ENCODE results near the gene CRIP2.

The CRIP2 gene

GRCh38 chr14:105464501-105464900 lies 10.1 kb upstream of the CRIP2 start:
- H3K27ac Mint-ChIP-seq, result no peak overlapping the region
- H3K9me3 Mint-ChIP-seq, result no peaks in the 10 kb centered on the region
- no peaks in the 10 kb centered on the region for H3K27me3 Mint-ChIP-seq
- H3K4me1 Mint-ChIP-seq (ENCODE audit: low read depth), result no peaks in the 10 kb centered on the region
- H3K4me3 Mint-ChIP-seq, result no peak overlapping the region
- peaks cover 66% of the 10 kb centered on the region for H3K36me3 Mint-ChIP-seq (ENCODE audit: low read depth)
- DNase-seq, result no peak

GRCh38 chr14:105465209-105466031 lies 9.2 kb upstream of the CRIP2 start:
- no peaks in the 10 kb centered on the region for H3K9me3 Mint-ChIP-seq
- H3K4me1 Mint-ChIP-seq (ENCODE audit: low read depth), result no peaks in the 10 kb centered on the region
- peaks cover 70% of the 10 kb centered on the region for H3K36me3 Mint-ChIP-seq (ENCODE audit: low read depth)
- no peak overlapping the region for H3K4me3 Mint-ChIP-seq
- H3K27me3 Mint-ChIP-seq, result no peaks in the 10 kb centered on the region
- H3K27ac Mint-ChIP-seq, result no peak overlapping the region
- DNase-seq, result no peak

- H3K36me3 Mint-ChIP-seq (ENCODE audit: low read depth), result peaks cover 59% of the 10 kb centered on the region
- no peak for DNase-seq
- no peaks in the 10 kb centered on the region for H3K27me3 Mint-ChIP-seq
- no peak overlapping the region for H3K4me3 Mint-ChIP-seq
- no peaks in the 10 kb centered on the region for H3K9me3 Mint-ChIP-seq
- H3K27ac Mint-ChIP-seq, result no peak overlapping the region
- H3K4me1 Mint-ChIP-seq (ENCODE audit: low read depth), result no peaks in the 10 kb centered on the region
These were observed 7.9 kb upstream of the CRIP2 start for GRCh38 chr14:105466531-105467248.

- Mint-ChIP-seq H3K27ac (no peak overlapping the region), H3K9me3 (no peaks in the 10 kb centered on the region), H3K4me1 (ENCODE audit: low read depth) (no peaks in the 10 kb centered on the region), H3K27me3 (no peaks in the 10 kb centered on the region), H3K4me3 (no peak overlapping the region), H3K36me3 (ENCODE audit: low read depth) (peaks cover 53% of the 10 kb centered on the region)
- no peak for DNase-seq
These were observed 7.2 kb upstream of the CRIP2 start for GRCh38 chr14:105467249-105467941.

GRCh38 chr14:105467942-105468471 lies 6.6 kb upstream of the CRIP2 start:
- Mint-ChIP-seq H3K27me3 (no peaks in the 10 kb centered on the region), H3K36me3 (ENCODE audit: low read depth) (peaks cover 46% of the 10 kb centered on the region), H3K4me3 (no peak overlapping the region), H3K9me3 (no peaks in the 10 kb centered on the region), H3K27ac (no peak overlapping the region), H3K4me1 (ENCODE audit: low read depth) (no peaks in the 10 kb centered on the region)
- DNase-seq, result no peak

GRCh38 chr14:105468621-105469241 lies 5.9 kb upstream of the CRIP2 start:
- no peak overlapping the region for H3K27ac Mint-ChIP-seq
- H3K4me1 Mint-ChIP-seq (ENCODE audit: low read depth), result no peaks in the 10 kb centered on the region
- H3K4me3 Mint-ChIP-seq, result no peak overlapping the region
- peaks cover 40% of the 10 kb centered on the region for H3K36me3 Mint-ChIP-seq (ENCODE audit: low read depth)
- no peak for DNase-seq
- H3K9me3 Mint-ChIP-seq, result no peaks in the 10 kb centered on the region
- H3K27me3 Mint-ChIP-seq, result no peaks in the 10 kb centered on the region

- no peaks in the 10 kb centered on the region for H3K27me3 Mint-ChIP-seq
- no peak overlapping the region for H3K27ac Mint-ChIP-seq
- no peak overlapping the region for H3K4me3 Mint-ChIP-seq
- no peak for DNase-seq
- no peaks in the 10 kb centered on the region for H3K9me3 Mint-ChIP-seq
- H3K4me1 Mint-ChIP-seq (ENCODE audit: low read depth), result peaks cover 2% of the 10 kb centered on the region
- peaks cover 32% of the 10 kb centered on the region for H3K36me3 Mint-ChIP-seq (ENCODE audit: low read depth)
These were observed 4.9 kb upstream of the CRIP2 start for GRCh38 chr14:105469456-105470349.

- peaks cover 3% of the 10 kb centered on the region for H3K4me1 Mint-ChIP-seq (ENCODE audit: low read depth)
- no peak overlapping the region for H3K27ac Mint-ChIP-seq
- H3K9me3 Mint-ChIP-seq, result no peaks in the 10 kb centered on the region
- peaks cover 28% of the 10 kb centered on the region for H3K36me3 Mint-ChIP-seq (ENCODE audit: low read depth)
- no peak overlapping the region for H3K4me3 Mint-ChIP-seq
- peaks cover 5% of the 10 kb centered on the region for H3K27me3 Mint-ChIP-seq
- DNase-seq, result no peak
These were observed 4.0 kb upstream of the CRIP2 start for GRCh38 chr14:105470350-105471296.

GRCh38 chr14:105471297-105471821 lies 3.3 kb upstream of the CRIP2 start:
- no peak overlapping the region for H3K4me3 Mint-ChIP-seq
- peaks cover 25% of the 10 kb centered on the region for H3K36me3 Mint-ChIP-seq (ENCODE audit: low read depth)
- H3K9me3 Mint-ChIP-seq, result no peaks in the 10 kb centered on the region
- no peak overlapping the region for H3K27ac Mint-ChIP-seq
- peaks cover 11% of the 10 kb centered on the region for H3K27me3 Mint-ChIP-seq
- H3K4me1 Mint-ChIP-seq (ENCODE audit: low read depth), result peaks cover 5% of the 10 kb centered on the region
- DNase-seq, result no peak

GRCh38 chr14:105471823-105472485 lies 2.7 kb upstream of the CRIP2 start:
- Mint-ChIP-seq H3K4me3 (no peak overlapping the region), H3K4me1 (ENCODE audit: low read depth) (peaks cover 6% of the 10 kb centered on the region), H3K36me3 (ENCODE audit: low read depth) (peaks cover 24% of the 10 kb centered on the region), H3K27me3 (peaks cover 15% of the 10 kb centered on the region), H3K9me3 (no peaks in the 10 kb centered on the region), H3K27ac (peak overlapping the region; percentile 22)
- no peak for DNase-seq

- H3K27ac Mint-ChIP-seq, result peak overlapping the region; percentile 22
- no peaks in the 10 kb centered on the region for H3K9me3 Mint-ChIP-seq
- H3K4me3 Mint-ChIP-seq, result no peak overlapping the region
- peaks cover 19% of the 10 kb centered on the region for H3K27me3 Mint-ChIP-seq
- no peak for DNase-seq
- H3K36me3 Mint-ChIP-seq (ENCODE audit: low read depth), result peaks cover 19% of the 10 kb centered on the region
- peaks cover 11% of the 10 kb centered on the region for H3K4me1 Mint-ChIP-seq (ENCODE audit: low read depth)
These were observed 2.1 kb upstream of the CRIP2 start for GRCh38 chr14:105472486-105472991.

Data from activated T-cell treated with anti-CD3 and anti-CD28 coated beads, Interleukin-2, amount 50 U/mL, for 24 hours (primary cell).